GM12878 (cell line): ENCODE measurements around the gene OGA. TPM values are rescaled to one million over a fixed set of nuclear protein-coding genes. Genes with fewer than 3 reads are reported as not detected.

Experiments used
- BHLHE40 ChIP-seq, 2 experiments: fragments of 450-650 bp in 1 of 2; IDR thresholded peaks; 2 replicates each; pipeline ENCODE4 v1.6.1; 2011 to 2017; ENCODE audit warnings: low read depth in 2 of 2, borderline replicate concordance in 1 of 2, improper control_type of control experiment in 1 of 2, low read length in 1 of 2, mild to moderate bottlenecking in 1 of 2
- CUX1 ChIP-seq: IDR thresholded peaks from 2 replicates; pipeline ENCODE4 v1.6.1; 2012; ENCODE audit warnings: improper control_type of control experiment, low read depth, low read length; ENCODE audit not compliant: insufficient replicate concordance
- GABPA ChIP-seq: IDR thresholded peaks from 2 replicates; pipeline ENCODE4 v1.6.1; 2014; ENCODE audit warnings: antibody characterized with exemption, low read depth, mild to moderate bottlenecking, inconsistent platforms
- HDAC6 ChIP-seq: fragments of 200-600 bp; sonication (generic); IDR thresholded peaks from one replicate; pipeline ENCODE4 v1.8.0; 2017; ENCODE audit warnings: antibody characterized with exemption; ENCODE audit not compliant: unreplicated experiment
- MEF2A ChIP-seq: IDR thresholded peaks from 2 replicates; pipeline ENCODE4 v1.6.1; 2011; ENCODE audit warnings: low read depth, mild to moderate bottlenecking, low read length, moderate library complexity; ENCODE audit not compliant: insufficient read depth
- MXI1 ChIP-seq: fragments of 150-350 bp; IDR thresholded peaks from 2 replicates; pipeline ENCODE4 v1.6.1; 2011; ENCODE audit warnings: low read depth, mild to moderate bottlenecking, inconsistent platforms, low read length, improper control_type of control experiment
- NBN ChIP-seq: fragments of 450-650 bp; IDR thresholded peaks from 2 replicates; pipeline ENCODE4 v1.6.1; 2016
- RFX5 ChIP-seq: IDR thresholded peaks from 2 replicates; pipeline ENCODE4 v1.6.1; 2011; ENCODE audit warnings: low read depth, low read length, improper control_type of control experiment
- STAT1 ChIP-seq: fragments of 450-650 bp; conservative IDR thresholded peaks from 2 replicates; pipeline ENCODE4 v1.6.1; 2014; ENCODE audit warnings: antibody characterized with exemption, mild to moderate bottlenecking
- SUZ12 ChIP-seq: fragments of 200-600 bp; sonication (generic); IDR thresholded peaks from one replicate; pipeline ENCODE4 v1.6.1; 2018; ENCODE audit warnings: antibody characterized with exemption, mild to moderate bottlenecking; ENCODE audit not compliant: unreplicated experiment
- TCF12 ChIP-seq: IDR thresholded peaks from 2 replicates; pipeline ENCODE4 v1.6.1; 2011; ENCODE audit warnings: low read depth, mild to moderate bottlenecking, low read length
- WRNIP1 ChIP-seq: IDR thresholded peaks from 2 replicates; pipeline ENCODE4 v1.6.1; 2011; ENCODE audit warnings: low read depth, low read length, improper control_type of control experiment, borderline replicate concordance
- ZBED1 ChIP-seq: IDR thresholded peaks from 2 replicates; pipeline ENCODE4 v1.6.1; 2016; ENCODE audit warnings: borderline replicate concordance
- ZNF384 ChIP-seq: IDR thresholded peaks from 2 replicates; pipeline ENCODE4 v1.6.1; 2012; ENCODE audit warnings: low read depth, mild to moderate bottlenecking, low read length, improper control_type of control experiment, borderline replicate concordance
- ZNF592 ChIP-seq: fragments of 450-650 bp; IDR thresholded peaks from 2 replicates; pipeline ENCODE4 v1.6.1; 2017; ENCODE audit warnings: mild to moderate bottlenecking, moderate library complexity
- polyA plus RNA-seq, 11 experiments: library from polyadenylated mRNA; depleted of rRNA in 4 of 11; unstranded in 6 of 11; stranded (reverse) in 5 of 11; fragments of >200 nt; fragmentation: Nextera tagmentation in 4 of 11; fragmentation: Illumina TruSeq in 1 of 11; extraction: Ambion mirVana in 4 of 11; extraction: Trizol in 1 of 11; gene quantifications; 1 replicate in 1 of 11; 2 replicates in 10 of 11; pipeline versions ENCODE4 v1.2.1 to v1.2.3, GENCODE V29; 2011 to 2016; ENCODE audit warnings: inconsistent platforms in 2 of 11, missing spikeins in 2 of 11, low read depth in 1 of 11
- total RNA-seq, 4 experiments: library from RNA; depleted of rRNA in 3 of 4; stranded (reverse); fragments of >200 nt in 3 of 4; fragmentation: Illumina TruSeq in 1 of 4; extraction: Trizol in 1 of 4; gene quantifications; 2 replicates each; pipeline versions ENCODE4 v1.2.1 to v1.2.3, GENCODE V29; 2013 to 2021
- TF ChIP-seq, protein P1 (sequence below): IDR thresholded peaks from 2 replicates; pipeline ENCODE4 v1.6.1; 2011; ENCODE audit warnings: low read depth, mild to moderate bottlenecking, low read length, moderate library complexity, borderline replicate concordance; ENCODE audit errors: extremely low read depth
- TF ChIP-seq, protein P2 (sequence below): IDR thresholded peaks from 2 replicates; pipeline ENCODE4 v1.6.1; 2011; ENCODE audit warnings: borderline replicate concordance, low read depth, mild to moderate bottlenecking, moderate library complexity, mixed read lengths, low read length; ENCODE audit not compliant: insufficient read depth; ENCODE audit errors: extremely low read length

OGA gene
- total and polyA plus RNA-seq, 10 of the 15 experiments (the other 5 are each of a cell fraction or from before 2014, with no cell fraction given), result 23.0 to 145 (median 85.2) TPM

DNA sequence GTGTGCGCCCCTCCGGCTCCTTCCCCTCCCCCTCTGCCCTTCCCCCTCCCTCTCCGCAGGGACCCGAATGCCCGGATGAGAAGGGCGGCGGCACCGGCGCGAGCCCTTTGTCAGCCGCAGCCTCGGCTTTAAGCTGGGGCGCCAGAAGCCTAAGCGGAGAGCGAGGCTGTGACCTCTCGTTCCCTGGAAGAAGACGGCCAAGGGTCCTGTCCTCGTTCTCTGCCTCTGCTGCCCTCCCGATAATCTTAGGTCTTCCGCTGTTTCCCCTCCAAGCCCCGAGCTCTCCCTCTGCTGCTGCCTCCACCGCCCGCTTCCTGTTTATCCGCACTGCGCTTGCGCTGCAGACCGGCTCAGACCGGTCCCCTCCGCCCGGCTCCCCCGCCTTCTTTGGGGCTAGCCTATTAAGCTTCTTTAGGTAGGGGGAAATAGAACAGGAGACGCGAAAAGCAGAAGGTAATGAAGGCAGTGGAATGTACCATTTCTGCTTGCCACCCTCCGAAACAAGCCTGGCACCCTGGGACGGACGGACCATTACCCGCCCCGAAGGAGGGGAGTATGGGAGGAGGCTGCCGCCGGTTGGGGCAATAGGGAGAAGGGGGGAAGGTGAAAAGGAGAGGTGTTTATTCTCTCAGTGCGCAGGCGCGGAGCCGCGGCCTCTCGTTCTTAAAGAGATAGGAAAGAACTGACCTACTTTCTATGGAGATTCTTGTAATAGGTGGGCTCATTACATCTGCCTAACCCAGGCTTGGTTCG lies at the start of gene OGA (continued):
- TF ChIP-seq CUX1 (no peak), STAT1 (peak; percentile 97; the same call in 1 of the 2 replicates), NBN (peak; percentile 98), BHLHE40 (IDR thresholded peaks at IDR 0.05; ENCODE audit: borderline replicate concordance in 1 of 2, low read depth in 2 of 2, low read length in 1 of 2) (peak; percentile 97 to 100), ZBED1 (no peak; the same call in 1 of the 2 replicates), ZNF384 (peak; percentile 23; the same call in 1 of the 2 replicates), RFX5 (no peak; the same call in 1 of the 2 replicates), WRNIP1 (no peak), MXI1 (peak; percentile 79), MEF2A (0 out of 2 replicates have a peak, but pooled peaks have one; percentile 31), TCF12 (0 out of 2 replicates have a peak, but pooled peaks have one; percentile 21), SUZ12 (no peak), ZNF592 (no peak), HDAC6 (no peak), GABPA (no peak)
- TF ChIP-seq, protein P1, sequence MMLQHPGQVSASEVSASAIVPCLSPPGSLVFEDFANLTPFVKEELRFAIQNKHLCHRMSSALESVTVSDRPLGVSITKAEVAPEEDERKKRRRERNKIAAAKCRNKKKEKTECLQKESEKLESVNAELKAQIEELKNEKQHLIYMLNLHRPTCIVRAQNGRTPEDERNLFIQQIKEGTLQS, result no peak
- TF ChIP-seq, protein P2, sequence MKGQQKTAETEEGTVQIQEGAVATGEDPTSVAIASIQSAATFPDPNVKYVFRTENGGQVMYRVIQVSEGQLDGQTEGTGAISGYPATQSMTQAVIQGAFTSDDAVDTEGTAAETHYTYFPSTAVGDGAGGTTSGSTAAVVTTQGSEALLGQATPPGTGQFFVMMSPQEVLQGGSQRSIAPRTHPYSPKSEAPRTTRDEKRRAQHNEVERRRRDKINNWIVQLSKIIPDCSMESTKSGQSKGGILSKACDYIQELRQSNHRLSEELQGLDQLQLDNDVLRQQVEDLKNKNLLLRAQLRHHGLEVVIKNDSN, result no peak
